Measurements from ENCODE around the gene GRID1. TPM values are rescaled to one million over a fixed set of nuclear protein-coding genes. Genes with fewer than 3 reads are reported as not detected.

The GRID1 gene
- total and polyA plus RNA-seq, 10 donors, result 0.06 to 0.42 (median 0.15) TPM; not detected in 4

DNA sequence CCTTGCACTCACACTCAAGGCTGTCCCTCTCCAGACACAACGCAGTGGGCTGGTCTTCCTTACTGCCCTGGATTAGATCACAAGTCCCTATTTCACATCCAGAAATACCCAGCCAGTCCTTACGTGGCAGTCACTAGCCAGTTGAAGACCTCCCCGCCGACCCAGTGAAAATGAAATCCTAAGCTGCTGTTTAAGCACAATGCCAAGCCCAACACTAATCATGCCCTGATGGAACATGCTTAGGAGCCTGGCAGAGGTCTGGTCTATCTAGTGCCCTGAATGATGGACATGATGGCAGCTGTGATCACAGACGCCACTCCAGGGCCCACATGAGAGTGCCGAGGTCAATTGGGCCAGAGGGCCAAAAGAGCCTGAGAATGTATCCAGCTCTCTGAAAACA, 389.0 kb downstream of the GRID1 start:
- no peaks in the 10 kb centered on the region for H3K9me3 ChIP-seq
- H3K4me1 ChIP-seq, result no peaks in the 10 kb centered on the region
- no peaks in the 10 kb centered on the region for H3K36me3 ChIP-seq
- TF ChIP-seq, protein P1, sequence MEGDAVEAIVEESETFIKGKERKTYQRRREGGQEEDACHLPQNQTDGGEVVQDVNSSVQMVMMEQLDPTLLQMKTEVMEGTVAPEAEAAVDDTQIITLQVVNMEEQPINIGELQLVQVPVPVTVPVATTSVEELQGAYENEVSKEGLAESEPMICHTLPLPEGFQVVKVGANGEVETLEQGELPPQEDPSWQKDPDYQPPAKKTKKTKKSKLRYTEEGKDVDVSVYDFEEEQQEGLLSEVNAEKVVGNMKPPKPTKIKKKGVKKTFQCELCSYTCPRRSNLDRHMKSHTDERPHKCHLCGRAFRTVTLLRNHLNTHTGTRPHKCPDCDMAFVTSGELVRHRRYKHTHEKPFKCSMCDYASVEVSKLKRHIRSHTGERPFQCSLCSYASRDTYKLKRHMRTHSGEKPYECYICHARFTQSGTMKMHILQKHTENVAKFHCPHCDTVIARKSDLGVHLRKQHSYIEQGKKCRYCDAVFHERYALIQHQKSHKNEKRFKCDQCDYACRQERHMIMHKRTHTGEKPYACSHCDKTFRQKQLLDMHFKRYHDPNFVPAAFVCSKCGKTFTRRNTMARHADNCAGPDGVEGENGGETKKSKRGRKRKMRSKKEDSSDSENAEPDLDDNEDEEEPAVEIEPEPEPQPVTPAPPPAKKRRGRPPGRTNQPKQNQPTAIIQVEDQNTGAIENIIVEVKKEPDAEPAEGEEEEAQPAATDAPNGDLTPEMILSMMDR (IDR thresholded peaks at IDR 0.05 in 8 of 11, conservative IDR thresholded peaks at IDR 0.05 in 3 of 11), result no peak
- TF ChIP-seq POLR2A (IDR thresholded peaks at IDR 0.05) (no peak), POLR2AphosphoS5 (IDR thresholded peaks at IDR 0.05) (no peak)
- peaks cover 0 to 4% (median 0%) of the 10 kb centered on the region in 7 donors for H3K27me3 ChIP-seq (replicated peaks in 1 of 7)
- intact Hi-C loops (cut with DNase I; ENCODE audit: low total_unique reads), result no loop called here
- H3K27ac ChIP-seq, result no peak overlapping the region
- no peak overlapping the region for H3K4me3 ChIP-seq
- 81 to 93% (median 89%) methylated on average over 5 to 6 of the region's 6 CpGs for WGBS, 5 donors
- DNase-seq, result no peak

- WGBS, 5 donors, result 75 to 90% (median 83%) methylated on average over 6 of the region's 6 CpGs
- no peak overlapping the region for H3K27ac ChIP-seq
- peaks cover 0 to 9% (median 6%) of the 10 kb centered on the region in 8 donors for H3K9me3 ChIP-seq
- H3K27me3 ChIP-seq (replicated peaks in 1 of 7), result peaks cover 0 to 4% (median 0%) of the 10 kb centered on the region in 7 donors
- H3K36me3 ChIP-seq, result no peaks in the 10 kb centered on the region
- intact Hi-C loops (cut with DNase I; ENCODE audit: low total_unique reads), result no loop called here
- no peaks in the 10 kb centered on the region for H3K4me1 ChIP-seq
- H3K4me3 ChIP-seq, result no peak overlapping the region
- TF ChIP-seq POLR2AphosphoS5 (IDR thresholded peaks at IDR 0.05) (no peak), POLR2A (IDR thresholded peaks at IDR 0.05) (no peak)
- TF ChIP-seq, protein P1 (IDR thresholded peaks at IDR 0.05 in 8 of 11, conservative IDR thresholded peaks at IDR 0.05 in 3 of 11), result no peak
- no peak for DNase-seq
These were observed 390.3 kb downstream of the GRID1 start for GRCh38 chr10:85976267-85976793.

DNA sequence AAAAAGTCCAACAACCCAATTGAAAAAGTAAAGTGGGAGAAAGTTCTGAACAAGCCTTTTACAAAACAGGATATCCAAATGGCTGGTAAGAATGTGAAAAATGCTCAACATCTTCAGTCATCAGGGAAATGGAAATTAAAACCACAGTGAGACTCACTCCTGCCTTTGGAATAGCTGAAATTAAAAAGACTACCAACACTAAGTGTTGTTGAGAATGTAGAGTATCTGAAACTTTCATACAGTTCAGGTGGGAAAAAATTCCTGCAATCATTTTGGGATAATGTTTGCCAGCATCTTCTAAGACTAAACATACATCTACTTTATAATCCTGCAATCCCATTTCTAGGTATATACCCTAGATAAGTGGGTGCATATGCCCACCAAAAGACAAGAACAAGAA, 395.1 kb downstream of the GRID1 start:
- no peak overlapping the region for H3K27ac ChIP-seq
- no peaks in the 10 kb centered on the region for H3K36me3 ChIP-seq
- H3K4me3 ChIP-seq, result no peak overlapping the region
- H3K9me3 ChIP-seq, result peaks cover 0 to 25% (median 17%) of the 10 kb centered on the region in 8 donors
- no peak for TF ChIP-seq POLR2AphosphoS5 (IDR thresholded peaks at IDR 0.05)
- TF ChIP-seq, protein P1 (IDR thresholded peaks at IDR 0.05 in 8 of 11, conservative IDR thresholded peaks at IDR 0.05 in 3 of 11), result no peak
- TF ChIP-seq POLR2A (IDR thresholded peaks at IDR 0.05), result no peak
- intact Hi-C loops (cut with DNase I; ENCODE audit: low total_unique reads), result no loop called here
- H3K27me3 ChIP-seq (replicated peaks in 1 of 7), result no peaks in the 10 kb centered on the region
- no peaks in the 10 kb centered on the region for H3K4me1 ChIP-seq
- DNase-seq, result no peak

GRCh38 chr10:85967594-85967993, 399.0 kb downstream of the GRID1 start:
- intact Hi-C loops (cut with DNase I; ENCODE audit: low total_unique reads), result no loop called here
- Histone ChIP-seq H3K4me1 (no peaks in the 10 kb centered on the region), H3K27ac (no peak overlapping the region), H3K27me3 (replicated peaks in 1 of 7) (peaks cover 0 to 13% (median 0%) of the 10 kb centered on the region in 7 donors), H3K36me3 (no peaks in the 10 kb centered on the region), H3K4me3 (no peak overlapping the region), H3K9me3 (peaks cover 0 to 46% (median 34%) of the 10 kb centered on the region in 8 donors)
- no peak for DNase-seq
- WGBS, 5 donors, result 68 to 86% (median 78%) methylated on average over 1 of the region's 1 CpG
- TF ChIP-seq POLR2AphosphoS5 (IDR thresholded peaks at IDR 0.05), result no peak
- TF ChIP-seq, protein P1 (IDR thresholded peaks at IDR 0.05 in 8 of 11, conservative IDR thresholded peaks at IDR 0.05 in 3 of 11), result no peak
- TF ChIP-seq POLR2A (IDR thresholded peaks at IDR 0.05), result no peak
